HT1080 (cell line): ENCODE data around the gene EDIL3. TPM values are rescaled to one million over a fixed set of nuclear protein-coding genes. Genes with fewer than 3 reads are reported as not detected.

Experiments used
- DNase-seq: peaks from one replicate; pipeline ENCODE4 v3.0.0-alpha.2; 2015; ENCODE audit warnings: low read depth
- total RNA-seq: library from RNA; depleted of rRNA; stranded (reverse); fragments of >200 nt; shearing (Covaris generic); gene quantifications from 2 replicates; pipeline ENCODE4 v1.2.3, GENCODE V29; 2014

Gene EDIL3
- total RNA-seq, 1 experiment from 2014 or later = 2.4 TPM

DNA sequence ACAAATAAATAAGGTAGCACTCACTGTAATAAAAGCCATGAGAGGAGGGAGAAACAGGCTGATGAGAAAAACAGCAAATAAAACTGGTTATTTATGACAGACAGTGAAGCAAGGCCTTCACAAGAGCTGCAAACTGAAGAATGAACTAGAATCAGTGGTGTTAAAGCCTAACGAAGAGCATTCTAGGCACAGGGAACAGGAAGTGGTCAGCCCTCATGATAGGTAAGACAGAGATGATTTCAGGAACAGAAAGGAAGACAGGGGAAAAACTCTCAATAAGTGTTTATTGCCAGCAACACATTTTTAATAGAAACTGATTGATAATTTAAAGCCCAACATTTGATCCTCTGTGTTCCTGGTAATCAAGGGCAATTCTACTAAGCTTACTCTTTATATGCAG, 124.5 kb downstream of the EDIL3 start:
- DNase-seq = no peak

DNA sequence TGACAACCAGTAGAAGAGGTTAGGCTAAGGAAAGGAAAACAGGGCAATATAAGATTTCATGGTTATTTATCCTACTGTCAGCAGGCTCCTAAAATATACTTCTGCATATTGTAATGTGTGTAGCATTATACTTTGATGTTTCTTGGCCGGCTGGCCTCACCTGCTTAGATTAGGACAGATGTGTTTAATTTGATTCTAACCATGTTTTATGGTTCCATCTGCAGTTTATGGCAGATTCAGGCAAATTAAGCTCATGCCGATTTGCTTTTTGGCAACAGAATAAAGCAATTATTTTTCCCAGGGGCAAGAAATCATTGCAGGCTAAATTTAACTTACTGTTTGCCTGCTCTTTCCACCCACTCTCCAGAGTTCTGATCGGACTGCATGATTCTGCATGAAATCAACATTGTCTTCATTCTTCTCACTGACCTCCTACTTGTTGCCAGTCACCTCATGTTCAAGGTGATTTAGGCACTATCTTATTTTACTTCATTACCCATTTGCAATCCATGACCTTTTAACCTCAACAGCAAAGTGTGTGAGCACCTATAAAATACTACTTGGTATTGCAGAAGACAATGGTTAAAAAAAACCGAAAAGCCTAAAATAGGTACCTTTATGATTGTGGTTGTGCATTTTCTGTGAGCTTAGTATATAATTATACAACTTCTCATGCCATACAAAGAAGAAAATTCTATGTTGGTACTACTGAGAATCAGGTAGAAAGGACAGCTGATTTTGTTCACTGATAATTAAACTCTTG, 125.2 kb downstream of the EDIL3 start:
- no peak for DNase-seq

DNA sequence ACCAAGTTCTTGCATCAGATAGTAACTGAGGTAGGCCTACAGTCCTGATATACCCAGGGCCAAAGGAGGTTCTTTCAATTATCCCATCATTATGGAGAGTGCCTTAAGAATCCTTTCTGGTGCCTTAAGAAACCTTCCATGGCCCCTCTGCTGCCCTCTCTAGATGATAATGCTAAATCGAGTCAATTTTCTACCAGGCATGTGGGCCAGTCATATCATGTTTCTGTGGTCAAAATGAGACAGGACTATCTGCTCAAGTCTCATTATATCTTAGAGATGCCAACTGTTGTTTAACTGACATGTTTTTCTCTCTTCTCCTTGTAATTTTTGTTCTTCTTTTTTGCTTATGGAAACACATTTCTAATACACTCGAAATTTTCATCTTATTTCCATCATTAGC, 127.6 kb downstream of the EDIL3 start:
- DNase-seq = no peak

DNA sequence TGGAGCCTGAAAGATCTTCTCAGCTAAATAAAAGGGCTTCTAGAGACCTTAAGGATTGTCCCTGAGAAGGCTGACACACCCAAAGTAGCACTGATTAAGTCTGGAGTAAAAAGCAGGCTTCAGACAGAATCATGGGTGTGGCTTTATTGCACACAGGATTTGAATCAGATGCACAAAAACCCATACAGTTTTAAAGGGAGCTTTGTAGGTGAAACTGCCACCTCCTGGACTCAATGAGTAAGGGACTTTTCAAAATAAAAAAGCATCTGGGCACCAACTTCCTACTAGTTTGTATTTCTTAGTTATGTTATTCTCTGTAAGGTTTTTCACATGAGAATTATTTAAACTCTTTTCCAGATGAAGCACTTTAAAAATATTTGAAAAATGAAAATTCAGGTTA, 129.4 kb downstream of the EDIL3 start:
- DNase-seq = peak; percentile 44

DNA sequence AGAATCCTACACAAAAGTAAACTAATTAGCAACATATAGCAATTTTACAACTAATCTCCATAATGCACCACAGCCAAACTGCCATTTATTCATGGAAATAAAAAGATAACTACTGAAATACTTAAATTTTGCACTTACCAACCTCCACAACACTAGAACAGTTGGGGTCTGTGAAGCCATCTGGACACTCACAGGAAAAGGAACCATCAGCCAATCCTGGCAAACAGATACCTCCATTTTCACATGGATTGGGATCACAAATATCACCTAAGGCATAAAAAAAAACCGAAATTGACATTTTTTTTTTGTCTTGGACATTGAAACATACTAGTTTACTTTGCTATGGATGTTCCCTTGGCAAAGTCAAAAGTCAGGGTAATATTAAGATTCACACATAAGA, 130.7 kb downstream of the EDIL3 start:
- no peak for DNase-seq

DNA sequence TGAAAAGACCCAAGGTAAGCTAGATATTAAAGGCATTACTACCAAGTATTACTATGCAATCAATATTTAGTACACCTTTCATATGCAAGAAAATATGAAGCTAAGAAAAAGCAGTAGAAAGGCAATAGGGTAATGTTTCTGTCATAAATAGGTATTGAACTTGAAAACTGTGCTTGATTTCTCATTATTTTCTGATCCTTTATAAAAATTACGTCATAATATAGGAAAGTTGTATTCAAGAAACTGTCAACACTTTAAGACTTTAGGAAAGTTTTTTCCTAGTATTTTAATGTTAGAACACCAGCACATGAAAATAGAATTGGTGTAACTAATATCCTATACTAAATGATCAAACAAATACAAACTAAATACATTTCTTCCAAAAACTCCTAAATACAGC, 133.2 kb downstream of the EDIL3 start:
- no peak for DNase-seq

DNA sequence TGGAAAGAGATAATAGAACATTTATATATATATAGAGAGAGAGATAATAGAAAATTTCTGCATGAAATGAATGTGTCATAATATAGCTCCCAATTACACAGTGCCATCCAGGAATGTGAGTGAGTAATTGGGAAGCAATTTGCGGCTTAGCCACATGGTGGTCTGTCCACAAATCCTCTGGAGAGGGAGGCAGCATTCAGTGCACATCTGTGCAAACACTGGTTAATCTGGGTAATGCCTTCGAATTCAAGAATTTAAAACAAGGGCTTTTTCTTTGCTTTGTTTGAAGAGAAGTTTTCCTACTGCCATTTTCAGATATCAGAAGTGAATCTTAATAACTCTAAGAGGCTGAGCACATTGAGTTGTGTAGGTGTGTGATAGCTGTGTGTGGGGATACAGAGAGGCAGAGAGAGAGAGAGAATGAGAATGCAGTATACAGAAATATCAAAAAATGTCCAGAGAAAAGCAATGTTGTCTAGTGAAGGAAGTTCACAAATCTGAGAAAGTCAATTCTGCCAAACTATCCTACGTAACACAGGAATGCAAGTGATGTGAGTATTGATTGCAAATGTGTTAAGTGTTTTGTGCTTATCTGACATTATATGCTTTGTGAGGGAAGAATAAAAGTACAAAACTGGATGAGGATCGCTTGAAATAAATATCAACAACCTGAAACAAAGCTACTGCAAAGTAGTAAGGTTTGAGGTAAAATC, 134.6 kb downstream of the EDIL3 start:
- peak; percentile 91 for DNase-seq

DNA sequence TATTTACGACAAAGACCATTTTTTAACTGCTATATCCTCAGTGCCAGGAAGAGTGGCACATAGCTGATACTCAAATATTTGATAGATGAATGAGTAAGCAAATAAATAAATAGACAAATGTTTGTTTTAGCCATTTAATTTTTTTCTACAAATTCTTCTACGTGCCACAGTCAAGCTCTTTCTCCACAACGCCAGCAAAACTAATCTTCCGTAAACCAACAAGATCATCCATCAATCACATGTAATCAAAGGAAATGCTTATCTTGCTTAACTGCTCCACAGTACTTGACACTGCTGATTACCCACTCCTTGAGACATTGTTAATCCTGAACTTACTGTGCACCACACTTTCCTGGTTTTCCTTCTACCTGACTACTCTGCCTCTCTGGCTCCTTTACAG, 136.7 kb downstream of the EDIL3 start:
- no peak for DNase-seq

DNA sequence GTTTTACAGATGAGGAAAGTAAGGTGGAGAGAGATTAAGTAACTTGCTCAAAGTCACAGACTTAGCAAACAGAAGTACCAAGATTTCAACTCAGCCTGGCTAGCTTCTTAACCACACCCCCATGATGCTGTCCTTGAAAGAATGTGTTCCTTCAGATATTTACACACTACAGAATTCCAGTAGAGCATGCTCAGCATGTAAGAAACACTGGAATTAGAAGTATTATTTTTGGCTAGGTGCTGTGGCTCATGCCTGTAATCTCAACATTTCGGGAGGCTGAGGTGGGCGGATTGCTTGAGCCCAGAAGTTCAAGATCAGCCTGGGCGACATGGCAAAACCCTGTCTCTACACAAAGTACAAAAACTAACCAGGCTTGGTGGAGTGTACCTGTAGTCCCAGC, 142.4 kb downstream of the EDIL3 start:
- DNase-seq = no peak

DNA sequence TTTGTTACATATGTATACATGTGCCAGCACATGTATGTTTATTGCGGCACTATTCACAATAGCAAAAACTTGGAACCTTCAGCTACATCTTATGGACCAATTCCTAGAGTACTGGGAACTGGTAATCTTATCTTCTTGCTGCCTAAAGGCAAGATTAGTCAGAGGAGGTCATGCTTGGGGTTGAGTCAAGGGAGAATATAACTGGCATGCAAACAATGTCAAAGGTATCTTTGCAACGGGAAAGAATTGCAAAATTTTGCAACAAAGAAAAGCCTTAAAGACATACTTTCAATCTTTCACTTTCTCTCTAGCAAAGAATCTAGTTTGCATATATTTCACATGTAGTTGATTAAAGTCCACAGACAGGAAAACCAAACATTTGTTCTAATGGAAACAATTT, 145.2 kb downstream of the EDIL3 start:
- DNase-seq = peak; percentile 57

DNA sequence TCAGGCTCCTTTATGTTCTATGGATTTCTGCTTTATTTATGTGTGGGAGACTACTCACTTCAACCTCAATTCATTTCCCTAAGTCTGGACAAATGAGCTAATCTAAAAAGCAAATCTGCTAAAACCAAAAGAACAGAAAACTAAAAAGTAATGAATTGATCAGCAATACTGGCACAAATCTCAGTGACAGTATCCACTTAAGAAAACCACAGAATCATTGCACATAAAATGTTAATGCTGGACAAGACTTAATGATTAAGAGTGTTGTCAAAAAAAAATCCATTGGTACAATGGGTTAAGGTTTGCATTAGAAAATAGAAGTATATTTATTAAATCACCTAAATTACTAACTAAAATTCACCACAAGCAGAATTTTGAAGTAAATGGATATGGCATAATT, 147.6 kb downstream of the EDIL3 start:
- DNase-seq = no peak

DNA sequence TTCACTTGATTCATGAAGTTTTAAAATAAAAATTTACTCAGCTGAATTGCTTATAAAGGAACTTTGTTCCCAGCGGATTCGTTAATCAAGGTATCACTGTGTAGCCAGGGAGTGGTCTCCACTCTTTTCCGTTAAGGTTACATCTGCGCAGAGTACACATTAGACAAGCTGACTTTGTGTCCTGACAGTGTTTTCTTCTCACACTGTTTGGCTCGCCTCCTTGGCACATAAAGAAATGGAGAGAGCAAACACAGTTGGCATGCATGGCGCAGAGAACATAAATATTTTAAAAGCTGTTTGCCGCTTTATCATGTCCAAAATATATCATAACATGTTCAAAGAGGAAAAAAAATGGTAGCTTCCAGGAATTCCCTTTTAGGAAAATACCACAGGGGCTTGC, 153.2 kb downstream of the EDIL3 start:
- no peak for DNase-seq

DNA sequence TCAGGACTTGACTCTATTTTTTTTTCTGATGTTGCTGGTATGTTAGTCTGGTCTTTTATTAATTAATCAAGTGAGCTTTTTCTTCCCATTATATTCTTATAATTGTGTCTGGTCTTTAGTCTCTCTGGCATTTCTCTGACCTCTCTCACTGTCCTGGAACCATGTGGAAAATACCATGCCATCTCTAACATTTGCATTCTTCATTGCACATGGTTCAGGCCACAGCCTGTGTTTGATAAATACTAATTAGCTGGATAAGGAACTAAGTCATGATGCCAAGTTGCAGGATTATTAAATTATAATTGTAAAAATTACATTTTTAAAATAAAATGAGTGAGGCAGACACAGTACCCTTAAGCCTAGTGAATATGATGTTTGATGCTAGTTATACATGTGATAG, 155.6 kb downstream of the EDIL3 start:
- DNase-seq = no peak

DNA sequence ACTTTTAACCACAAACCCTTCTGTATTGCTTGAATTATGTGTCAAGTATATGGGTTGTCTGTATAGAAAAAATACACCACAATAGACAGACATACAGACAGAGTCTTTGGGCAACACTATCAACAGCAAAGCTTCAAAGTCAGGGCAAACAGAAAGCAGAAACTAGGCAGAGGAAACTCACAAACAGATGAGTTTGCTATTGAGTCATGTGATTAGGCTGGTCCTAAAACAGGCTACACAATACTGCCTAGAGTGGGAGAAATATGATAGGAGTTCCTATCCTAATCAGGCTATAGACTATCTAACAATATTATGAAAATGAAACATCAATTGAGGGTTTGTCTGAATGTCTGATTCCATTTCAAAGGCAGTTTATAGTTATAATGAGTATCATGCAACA, 156.4 kb downstream of the EDIL3 start:
- DNase-seq = peak; percentile 3

DNA sequence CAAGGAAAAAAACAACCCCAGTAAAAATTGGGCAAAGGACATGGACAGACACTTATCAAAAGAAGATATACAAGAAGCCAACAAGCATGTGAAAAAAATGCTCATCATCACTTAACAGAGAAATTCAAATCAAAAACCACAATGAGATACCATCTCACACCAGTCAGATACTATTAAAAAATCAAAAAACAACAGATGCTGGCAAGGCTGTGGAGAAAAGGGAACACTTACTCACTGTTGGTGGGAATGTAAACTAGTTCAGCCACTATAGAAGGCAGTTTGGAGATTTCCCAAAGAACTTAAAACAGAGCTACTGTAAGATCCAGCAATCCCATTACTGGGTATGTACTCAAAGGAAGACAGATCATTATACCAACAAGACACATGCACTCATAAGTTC, 157.4 kb downstream of the EDIL3 start:
- DNase-seq = no peak

DNA sequence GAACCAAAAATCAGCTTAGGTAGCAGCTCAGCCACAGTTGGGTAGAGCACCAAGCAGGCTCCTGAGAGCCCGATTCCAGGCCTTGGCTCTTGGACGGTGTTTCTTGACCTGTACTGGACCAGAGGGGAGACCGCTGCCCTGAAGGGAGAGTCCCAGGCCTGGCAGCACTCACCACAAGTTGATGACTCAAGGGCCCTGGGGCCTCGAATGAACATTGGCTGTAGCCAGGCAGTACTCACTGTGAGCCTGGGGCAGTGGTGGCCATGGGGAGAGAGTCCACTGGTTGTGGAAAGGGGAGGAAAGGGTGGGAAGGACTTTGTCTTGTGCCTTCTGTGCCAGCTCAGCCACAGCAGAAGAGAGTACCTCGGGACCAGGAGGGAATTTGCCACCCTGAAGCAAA, 166.1 kb downstream of the EDIL3 start:
- DNase-seq = peak; percentile 14

DNA sequence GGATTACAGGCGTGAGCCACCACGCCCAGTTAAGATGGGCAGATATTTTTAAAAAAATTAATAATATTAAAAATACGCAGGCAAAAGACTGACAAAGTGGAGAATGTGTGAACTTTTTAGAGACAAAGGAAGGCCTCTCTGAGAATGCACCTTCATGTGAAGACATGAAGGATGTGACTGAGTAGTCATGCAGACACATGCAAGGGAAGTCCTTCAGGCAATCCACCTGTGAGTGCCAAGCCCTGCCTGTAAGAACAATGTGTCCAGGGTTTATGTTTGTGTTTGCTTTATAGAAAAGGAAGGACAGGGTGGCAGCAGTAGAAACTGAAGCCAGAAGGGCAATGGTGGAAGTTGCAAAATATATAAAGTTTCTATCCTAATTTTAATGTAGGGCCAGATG, 169.2 kb downstream of the EDIL3 start:
- DNase-seq = no peak

DNA sequence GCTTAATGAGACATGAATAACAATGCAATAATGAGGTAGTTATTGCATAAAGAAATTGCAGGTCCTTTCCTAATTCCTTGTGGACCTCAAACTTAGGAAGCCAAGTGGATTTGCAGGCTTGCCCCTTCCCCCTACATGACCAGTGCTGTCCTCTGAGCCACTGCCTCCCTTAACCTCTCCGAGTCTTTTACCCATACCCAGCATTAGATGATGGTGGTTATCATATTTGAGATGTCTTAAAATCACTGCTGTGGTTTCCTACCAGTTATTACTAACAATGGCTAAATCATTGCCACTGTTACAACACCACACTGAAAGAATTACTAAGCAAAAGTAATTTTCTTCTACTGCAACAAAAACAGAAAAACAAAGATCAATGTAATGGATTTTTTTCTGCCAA, 170.8 kb downstream of the EDIL3 start:
- no peak for DNase-seq

DNA sequence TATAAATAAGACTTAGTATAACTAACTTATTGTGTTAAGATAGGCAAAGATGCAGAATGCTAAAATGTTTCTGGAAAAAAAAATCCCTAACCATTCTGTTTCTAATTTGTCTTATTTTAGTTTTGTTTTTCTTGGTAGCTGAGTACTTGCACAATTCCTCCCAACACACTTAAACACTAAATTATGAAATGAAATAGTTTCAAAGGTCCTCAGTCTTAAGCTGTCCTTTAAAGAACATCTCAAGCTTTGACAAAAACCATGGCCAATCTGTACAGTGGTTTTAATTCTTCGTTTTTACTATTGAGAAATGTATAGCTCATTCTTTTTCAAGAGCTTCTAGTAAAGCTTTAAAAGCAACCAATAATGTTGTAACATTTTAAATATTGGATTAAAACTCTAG, 171.5 kb downstream of the EDIL3 start:
- no peak for DNase-seq

DNA sequence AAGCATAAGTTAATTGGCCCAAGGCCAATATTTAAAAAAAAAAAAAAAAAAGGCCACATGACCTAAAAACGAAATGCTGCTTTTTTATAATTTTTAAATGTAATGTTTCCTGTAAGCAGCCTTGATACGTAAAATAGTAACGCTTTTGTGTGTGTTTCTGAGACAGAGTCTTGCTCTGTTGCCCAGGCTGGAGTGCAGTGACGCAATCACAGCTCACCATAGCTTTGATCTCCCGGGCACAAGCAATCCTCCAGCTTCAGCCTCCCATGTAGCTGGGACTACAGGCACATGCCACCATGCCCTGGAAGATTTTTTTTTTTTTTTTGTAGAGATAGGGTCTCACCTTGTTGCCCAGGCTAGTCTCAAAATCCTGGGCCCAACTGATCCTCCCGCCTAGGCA, 179.9 kb downstream of the EDIL3 start:
- DNase-seq = no peak

DNA sequence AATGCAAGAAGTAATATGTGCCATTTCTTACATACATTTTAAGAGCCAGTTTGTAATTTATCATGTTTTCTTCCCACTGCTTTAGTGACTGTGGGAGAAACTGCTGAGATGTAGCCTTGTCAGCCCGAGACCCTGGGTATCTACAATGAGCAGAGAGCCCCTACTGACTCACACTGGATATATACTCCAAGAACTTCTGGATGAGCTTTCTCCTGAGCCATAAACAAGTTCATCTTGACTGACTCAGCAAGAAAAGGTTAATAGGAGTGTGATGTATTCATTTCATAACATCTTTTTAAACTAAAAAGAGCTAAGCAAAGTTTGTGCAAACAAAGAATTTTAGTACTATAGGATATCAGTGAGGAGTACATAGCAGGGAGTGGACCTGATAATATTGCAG, 182.5 kb downstream of the EDIL3 start:
- DNase-seq = no peak

DNA sequence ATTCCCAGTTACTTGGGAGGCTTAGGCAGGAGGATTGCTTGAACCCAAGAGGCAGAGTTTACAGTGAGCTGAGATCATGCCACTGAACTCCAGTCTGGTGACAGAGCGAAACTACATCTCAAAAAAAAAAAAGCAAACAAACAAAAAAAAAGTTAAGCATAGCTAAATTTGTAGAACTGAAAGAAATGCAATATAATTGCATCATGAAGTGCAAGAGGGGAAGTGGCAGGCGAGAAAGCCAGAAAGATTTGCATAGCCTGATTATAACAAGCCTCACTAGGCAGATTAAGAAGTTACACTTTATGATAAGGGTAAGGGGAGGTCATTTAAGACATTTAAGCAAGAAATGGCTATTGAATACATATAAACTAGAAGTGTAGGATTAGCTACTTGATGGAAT, 187.1 kb downstream of the EDIL3 start:
- DNase-seq = no peak

DNA sequence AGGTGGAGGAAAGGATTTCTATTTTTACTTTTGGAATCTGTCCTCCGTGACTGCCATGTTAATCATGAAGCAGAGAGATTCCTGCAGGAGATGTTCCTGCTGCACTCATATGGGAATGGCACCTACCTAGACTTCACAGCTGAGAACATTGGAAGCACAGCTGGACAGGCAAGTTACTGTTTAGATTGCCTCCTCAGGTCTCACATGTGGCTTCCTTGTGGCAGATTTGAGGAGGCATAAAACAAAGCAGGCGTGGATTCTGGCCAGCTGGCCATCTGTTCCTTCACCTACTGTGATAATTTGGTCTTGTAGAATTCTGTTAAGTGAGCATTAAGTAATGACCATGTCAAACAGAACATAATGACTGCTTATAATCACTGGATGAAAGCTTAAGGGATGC, 193.4 kb downstream of the EDIL3 start:
- no peak for DNase-seq
